OCI-LY7 (cell line): ENCODE measurements around the gene ZBTB8OS. TPM values are rescaled to one million over a fixed set of nuclear protein-coding genes. Genes with fewer than 3 reads are reported as not detected.

ENCODE experiments used
- BruUV-seq: library from RNA; stranded (reverse); fragments of 400-500 nt; replicated peaks from 2 replicates; lab custom pipeline; 2021; lab: Mats Ljungman, UMichigan
- CTCF ChIA-PET: fragments of 300-600 bp; sonication (Branson Sonifier 250); formaldehyde crosslinking; loops from one replicate; lab custom pipeline; 2022; ENCODE audit warnings: antibody characterized with exemption; ENCODE audit not compliant: unreplicated experiment; lab: Charles Lee
- POLR2A ChIA-PET: fragments of 300-600 bp; sonication (Branson Sonifier 250); formaldehyde crosslinking; loops from one replicate; lab custom pipeline; 2022; ENCODE audit warnings: antibody characterized with exemption; lab: Charles Lee
- DNase-seq: peaks from one replicate; pipeline ENCODE4 v3.0.0-alpha.2; 2015; ENCODE audit warnings: low spot score
- H2AFZ ChIP-seq: fragments of 200-600 bp; sonication (generic), shearing (Covaris generic); 2 replicates; pipeline ENCODE4 v1.6.1; 2014; ENCODE audit warnings: mild to moderate bottlenecking, antibody characterized with exemption, low read length, moderate library complexity
- H3K27ac ChIP-seq: fragments of 200-600 bp; sonication (generic); 2 replicates; pipeline ENCODE4 v1.5.1; 2014; ENCODE audit warnings: mixed run types, low read depth, mild to moderate bottlenecking, moderate library complexity, low read length, inconsistent platforms; ENCODE audit not compliant: poor library complexity, severe bottlenecking
- H3K36me3 ChIP-seq: fragments of 200-600 bp; sonication (generic); 2 replicates; pipeline ENCODE4 v1.6.1; 2014; ENCODE audit warnings: mild to moderate bottlenecking, antibody characterized with exemption, low read length, moderate library complexity, mixed read lengths; ENCODE audit not compliant: insufficient read depth
- H3K4me1 ChIP-seq: fragments of 200-600 bp; sonication (generic); 2 replicates; pipeline ENCODE4 v1.5.1; 2014; ENCODE audit warnings: mild to moderate bottlenecking, low read length; ENCODE audit not compliant: insufficient read depth, poor library complexity, severe bottlenecking
- H3K4me2 ChIP-seq: fragments of 200-600 bp; sonication (generic); 2 replicates; pipeline ENCODE4 v1.6.1; 2014; ENCODE audit warnings: mild to moderate bottlenecking, low read length
- H3K4me3 ChIP-seq: fragments of 200-600 bp; sonication (generic); 2 replicates; pipeline ENCODE4 v1.5.1; 2014; ENCODE audit warnings: mild to moderate bottlenecking, low read depth, low read length; ENCODE audit not compliant: poor library complexity, severe bottlenecking
- H3K79me2 ChIP-seq: fragments of 200-600 bp; sonication (generic); 2 replicates; pipeline ENCODE4 v1.6.1; 2016; ENCODE audit warnings: low read depth, mild to moderate bottlenecking, low read length, moderate library complexity, mixed read lengths; ENCODE audit not compliant: insufficient read depth
- H3K9me2 ChIP-seq: fragments of 200-600 bp; sonication (generic); 2 replicates; pipeline ENCODE4 v1.6.1; 2016; ENCODE audit warnings: mild to moderate bottlenecking, low read length, mixed read lengths; ENCODE audit not compliant: insufficient read depth
- H3K9me3 ChIP-seq: fragments of 200-600 bp; sonication (generic); 2 replicates; pipeline ENCODE4 v1.6.1; 2014; ENCODE audit warnings: mild to moderate bottlenecking, mixed run types, low read length, mixed read lengths
- H4K20me1 ChIP-seq: fragments of 200-600 bp; sonication (generic); 2 replicates; pipeline ENCODE4 v1.6.1; 2014; ENCODE audit warnings: mild to moderate bottlenecking, antibody characterized with exemption, low read length, moderate library complexity, mixed read lengths; ENCODE audit not compliant: insufficient read depth
- EZH2phosphoT487 ChIP-seq: fragments of 200-600 bp; sonication (generic); IDR thresholded peaks from 2 replicates; pipeline ENCODE4 v1.6.1; 2018; ENCODE audit warnings: low read depth, borderline replicate concordance, mild to moderate bottlenecking, mixed run types, antibody characterized with exemption, low read length, moderate library complexity, mixed read lengths
- intact Hi-C: fragments of 100-400 bp; cut with micrococcal nuclease; formaldehyde crosslinking; loops from one replicate; pipeline ENCODE4 v1.10.0; 2022; ENCODE audit not compliant: unreplicated experiment
- total RNA-seq, 2 experiments: library from RNA; depleted of rRNA in 1 of 2; stranded (reverse); fragments of >200 nt in 1 of 2; shearing (Covaris generic) in 1 of 2; gene quantifications; 2 replicates each; pipeline ENCODE4 v1.2.3, GENCODE V29; 2014 to 2022
- TF ChIP-seq, protein P1 (sequence below): fragments of 200-600 bp; sonication (generic); conservative IDR thresholded peaks from 2 replicates; pipeline ENCODE4 v1.5.1; 2014; ENCODE audit warnings: mild to moderate bottlenecking, antibody characterized with exemption, low read length, moderate library complexity, mixed read lengths

ZBTB8OS gene
- total RNA-seq, 2 experiments from 2014 or later: 57.5 to 119 TPM

DNA sequence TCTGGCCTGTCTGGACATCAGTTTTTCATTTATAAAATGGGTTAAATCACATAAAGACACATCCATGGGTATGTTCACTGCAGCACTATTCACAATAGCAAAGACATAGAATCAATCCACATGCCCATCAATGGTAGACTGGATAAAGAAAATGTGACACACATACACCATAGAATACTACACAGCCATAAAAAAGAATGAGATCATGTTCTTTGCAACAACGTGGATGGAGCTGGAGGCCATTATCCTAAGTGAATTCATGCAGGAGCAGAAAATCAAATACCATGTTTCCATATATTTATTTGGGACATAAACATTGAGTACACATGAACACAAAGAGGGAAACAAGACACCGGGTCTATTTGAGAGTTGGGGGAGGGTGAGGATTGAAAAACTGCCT, 28.1 kb downstream of the ZBTB8OS start:
- BruUV-seq: no TSS peak
- POLR2A ChIA-PET: interaction anchor here (0.6 to 1.0 kb wide), 3 partner anchors 13 to 16 kb away, joined by 3 read pairs; no protein-coding TSS in a partner anchor
- intact Hi-C loops: no loop called here

DNA sequence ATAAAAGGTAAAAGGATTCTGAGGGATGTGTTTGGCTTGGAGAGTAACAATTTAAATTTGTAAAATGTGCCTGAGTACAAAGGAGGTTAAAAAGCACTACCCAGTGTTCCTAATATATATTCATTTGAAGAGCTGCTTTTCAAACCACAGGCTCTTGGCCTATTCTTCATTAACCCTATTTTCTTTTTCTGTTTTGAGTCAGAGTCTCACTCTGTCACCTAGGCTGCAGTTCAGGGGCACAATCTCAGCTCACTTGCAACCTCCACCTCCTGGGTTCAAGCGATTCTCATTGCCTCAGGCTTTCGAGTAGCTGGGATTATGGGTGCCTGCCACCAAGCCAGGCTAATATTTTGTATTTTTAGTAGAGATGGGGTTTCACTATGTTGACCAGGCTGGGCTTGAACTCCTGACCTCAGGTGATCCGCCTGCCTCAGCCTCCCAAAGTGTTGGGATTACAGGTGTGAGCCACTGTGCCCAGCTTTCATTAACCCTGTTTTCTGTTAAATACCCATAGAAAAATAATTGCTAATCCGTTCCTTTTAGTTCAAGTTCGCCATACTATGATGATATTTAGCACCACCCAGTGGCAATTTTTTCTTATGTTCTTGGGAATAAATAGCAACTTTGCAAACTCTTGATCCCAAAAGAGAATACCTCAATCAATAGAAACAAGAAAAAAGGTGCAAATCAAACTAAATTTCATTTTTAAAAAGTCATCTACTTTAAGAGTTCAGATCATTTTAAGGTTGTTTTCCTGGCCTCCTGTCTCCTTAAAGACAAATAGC, 30.5 kb downstream of the ZBTB8OS start:
- H3K27ac ChIP-seq: no peak overlapping the region
- H3K9me2 ChIP-seq: no peaks in the 10 kb centered on the region
- H2AFZ ChIP-seq: no peak overlapping the region
- H3K36me3 ChIP-seq: peaks cover 58% of the 10 kb centered on the region
- H3K4me2 ChIP-seq: no peak overlapping the region
- peaks cover 19% of the 10 kb centered on the region for H3K4me1 ChIP-seq
- no peaks in the 10 kb centered on the region for H3K79me2 ChIP-seq
- H4K20me1 ChIP-seq: no peaks in the 10 kb centered on the region
- TF ChIP-seq EZH2phosphoT487: no peak
- TF ChIP-seq, protein P1, sequence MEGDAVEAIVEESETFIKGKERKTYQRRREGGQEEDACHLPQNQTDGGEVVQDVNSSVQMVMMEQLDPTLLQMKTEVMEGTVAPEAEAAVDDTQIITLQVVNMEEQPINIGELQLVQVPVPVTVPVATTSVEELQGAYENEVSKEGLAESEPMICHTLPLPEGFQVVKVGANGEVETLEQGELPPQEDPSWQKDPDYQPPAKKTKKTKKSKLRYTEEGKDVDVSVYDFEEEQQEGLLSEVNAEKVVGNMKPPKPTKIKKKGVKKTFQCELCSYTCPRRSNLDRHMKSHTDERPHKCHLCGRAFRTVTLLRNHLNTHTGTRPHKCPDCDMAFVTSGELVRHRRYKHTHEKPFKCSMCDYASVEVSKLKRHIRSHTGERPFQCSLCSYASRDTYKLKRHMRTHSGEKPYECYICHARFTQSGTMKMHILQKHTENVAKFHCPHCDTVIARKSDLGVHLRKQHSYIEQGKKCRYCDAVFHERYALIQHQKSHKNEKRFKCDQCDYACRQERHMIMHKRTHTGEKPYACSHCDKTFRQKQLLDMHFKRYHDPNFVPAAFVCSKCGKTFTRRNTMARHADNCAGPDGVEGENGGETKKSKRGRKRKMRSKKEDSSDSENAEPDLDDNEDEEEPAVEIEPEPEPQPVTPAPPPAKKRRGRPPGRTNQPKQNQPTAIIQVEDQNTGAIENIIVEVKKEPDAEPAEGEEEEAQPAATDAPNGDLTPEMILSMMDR: peak; percentile 65
- ChIA-PET CTCF (no interaction called here), POLR2A (no interaction called here)
- DNase-seq: peak; percentile 17
- no TSS peak for BruUV-seq
- intact Hi-C loops: no loop called here
- H3K4me3 ChIP-seq: no peak overlapping the region
- no peaks in the 10 kb centered on the region for H3K9me3 ChIP-seq

More for the DNA sequence above, 28.1 kb downstream of the ZBTB8OS start:
- TF ChIP-seq, protein P1: no peak
- no peak for TF ChIP-seq EZH2phosphoT487
- Histone ChIP-seq H2AFZ (no peak overlapping the region), H3K79me2 (peaks cover 5% of the 10 kb centered on the region; the same call in 1 of the 2 replicates), H3K9me3 (no peaks in the 10 kb centered on the region), H3K4me2 (no peak overlapping the region), H3K27ac (no peak overlapping the region), H3K4me1 (peaks cover 26% of the 10 kb centered on the region), H3K36me3 (peaks cover 78% of the 10 kb centered on the region), H3K9me2 (no peaks in the 10 kb centered on the region), H4K20me1 (no peaks in the 10 kb centered on the region), H3K4me3 (no peak overlapping the region)
- CTCF ChIA-PET: no interaction called here
- no peak for DNase-seq

DNA sequence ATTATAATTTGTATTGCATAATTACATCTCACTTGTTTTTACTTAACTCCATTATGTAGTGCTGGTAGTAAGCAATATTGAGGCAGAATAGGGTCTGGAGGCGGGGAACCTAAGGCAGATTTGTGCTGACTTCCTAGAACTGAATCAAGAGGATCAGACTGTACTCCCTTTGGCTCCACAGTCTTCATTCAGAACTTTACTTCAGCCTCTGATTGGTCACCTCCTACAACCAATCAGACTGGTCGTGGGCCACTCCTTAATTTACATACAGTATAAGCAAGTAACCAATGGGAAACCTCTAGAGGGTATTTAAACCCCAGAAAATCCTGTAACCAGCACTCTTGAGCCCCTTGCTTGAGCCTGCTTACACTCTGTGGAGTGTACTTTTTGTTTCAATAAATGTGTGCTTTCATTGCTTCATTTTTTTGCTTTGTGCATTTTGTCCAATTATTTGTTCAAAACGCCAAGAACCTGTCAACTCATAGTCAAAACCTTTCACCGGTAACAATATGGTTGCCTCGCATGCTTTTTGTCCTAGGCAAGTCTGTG, 31.6 kb downstream of the ZBTB8OS start:
- Histone ChIP-seq H3K4me2 (no peak overlapping the region), H3K9me3 (no peaks in the 10 kb centered on the region), H3K4me1 (peaks cover 12% of the 10 kb centered on the region), H3K27ac (no peak overlapping the region), H3K79me2 (no peaks in the 10 kb centered on the region), H2AFZ (no peak overlapping the region), H3K9me2 (no peaks in the 10 kb centered on the region), H3K4me3 (no peak overlapping the region), H4K20me1 (no peaks in the 10 kb centered on the region), H3K36me3 (peaks cover 50% of the 10 kb centered on the region)
- ChIA-PET CTCF (no interaction called here), POLR2A (no interaction called here)
- intact Hi-C loops: no loop called here
- TF ChIP-seq EZH2phosphoT487: no peak
- TF ChIP-seq, protein P1: no peak
- no peak for DNase-seq
- BruUV-seq: no TSS peak
